Activated T-cell treated with anti-CD3 and anti-CD28 coated beads, Interleukin-2, amount 50 U/mL, for 72 hours (primary cell): ENCODE data around the gene DZANK1. TPM values are rescaled to one million over a fixed set of nuclear protein-coding genes. Genes with fewer than 3 reads are reported as not detected.
A peak's percentile ranks its signal among the peaks of the same experiment; 100 is the strongest.

Experiments
- ATAC-seq, 2 donors: fragments of 150-1000 bp; cut with Tn5 transposase; replicated peaks in 1 of 2; 2 replicates each; pipeline ENCODE4 v1.10.0; 2021; ENCODE audit warnings: moderate library complexity in 2 of 2, mild to moderate bottlenecking in 1 of 2
- DNase-seq, 2 donors: peaks; one replicate each; pipeline ENCODE4 v3.0.0; 2021 to 2022; ENCODE audit warnings: mixed read lengths in 1 of 2
- H3K27ac Mint-ChIP-seq: one replicate; pipeline ENCODE4 v1.8.0; 2022; ENCODE audit warnings: mild to moderate bottlenecking, moderate library complexity, mixed read lengths
- H3K27me3 Mint-ChIP-seq: one replicate; pipeline ENCODE4 v1.8.0; 2022; ENCODE audit warnings: low read depth, mixed read lengths
- H3K36me3 Mint-ChIP-seq, 2 donors: one replicate each; pipeline ENCODE4 v1.8.0; 2022; ENCODE audit warnings: mixed read lengths in 2 of 2, mild to moderate bottlenecking in 1 of 2; ENCODE audit not compliant: insufficient read depth in 2 of 2
- H3K4me1 Mint-ChIP-seq: one replicate; pipeline ENCODE4 v1.8.0; 2022; ENCODE audit warnings: low read depth, mixed read lengths
- H3K4me3 Mint-ChIP-seq, 2 donors: one replicate each; pipeline ENCODE4 v1.8.0; 2022; ENCODE audit warnings: mild to moderate bottlenecking in 2 of 2, mixed read lengths in 2 of 2, moderate library complexity in 2 of 2
- H3K9me3 Mint-ChIP-seq, 2 donors: one replicate each; pipeline ENCODE4 v1.8.0; 2022; ENCODE audit warnings: mixed read lengths in 2 of 2
- total RNA-seq, 2 donors: library from RNA; stranded (reverse); gene quantifications; one replicate each; pipeline ENCODE4 v1.2.3, GENCODE V29; 2022

The DZANK1 gene
- total RNA-seq, 2 donors from 2014 or later = 3.0 to 3.1 TPM

GRCh38 chr20:18496042-18496441 is 29.2 kb upstream of the DZANK1 start:
- ATAC-seq (no peak), DNase-seq (no peak)
- Mint-ChIP-seq H3K36me3 (peaks cover 8% of the 10 kb centered on the region in 2 donors), H3K4me3 (peak overlapping the region; percentile 97 to 99), H3K9me3 (no peaks in the 10 kb centered on the region), H3K4me1 (peaks cover 25% of the 10 kb centered on the region), H3K27ac (peak overlapping the region; percentile 94), H3K27me3 (no peaks in the 10 kb centered on the region)

GRCh38 chr20:18488301-18488700 is 21.5 kb upstream of the DZANK1 start:
- Mint-ChIP-seq H3K4me1 (peaks cover 4% of the 10 kb centered on the region), H3K36me3 (peaks cover 13 to 19% of the 10 kb centered on the region in 2 donors), H3K4me3 (no peak overlapping the region), H3K27ac (no peak overlapping the region), H3K27me3 (no peaks in the 10 kb centered on the region), H3K9me3 (no peaks in the 10 kb centered on the region)
- DNase-seq (no peak), ATAC-seq (no peak)

GRCh38 chr20:18481596-18481995 is 14.8 kb upstream of the DZANK1 start:
- no peaks in the 10 kb centered on the region for H3K27me3 Mint-ChIP-seq
- no peaks in the 10 kb centered on the region for H3K9me3 Mint-ChIP-seq
- peak overlapping the region; percentile 57 for H3K27ac Mint-ChIP-seq
- peaks cover 3 to 17% of the 10 kb centered on the region in 2 donors for H3K36me3 Mint-ChIP-seq
- H3K4me3 Mint-ChIP-seq = no peak overlapping the region
- DNase-seq = no peak
- ATAC-seq = no peak
- no peaks in the 10 kb centered on the region for H3K4me1 Mint-ChIP-seq

GRCh38 chr20:18477821-18478220 is 11.0 kb upstream of the DZANK1 start:
- Mint-ChIP-seq H3K4me1 (no peaks in the 10 kb centered on the region), H3K27ac (no peak overlapping the region), H3K9me3 (no peaks in the 10 kb centered on the region), H3K27me3 (no peaks in the 10 kb centered on the region), H3K36me3 (peaks cover 0 to 13% of the 10 kb centered on the region in 2 donors), H3K4me3 (no peak overlapping the region)
- no peak for DNase-seq
- ATAC-seq = no peak

- Mint-ChIP-seq H3K27ac (no peak overlapping the region), H3K27me3 (no peaks in the 10 kb centered on the region), H3K4me3 (no peak overlapping the region), H3K9me3 (no peaks in the 10 kb centered on the region), H3K36me3 (peaks cover 0 to 14% of the 10 kb centered on the region in 2 donors), H3K4me1 (no peaks in the 10 kb centered on the region)
- no peak for DNase-seq
- no peak for ATAC-seq
These were observed 10.4 kb upstream of the DZANK1 start for GRCh38 chr20:18477218-18477617.

- H3K9me3 Mint-ChIP-seq = no peaks in the 10 kb centered on the region
- H3K4me3 Mint-ChIP-seq = peak overlapping the region; percentile 86 to 96
- no peaks in the 10 kb centered on the region for H3K27me3 Mint-ChIP-seq
- ATAC-seq (peak; percentile 44), DNase-seq (no peak)
- peaks cover 0 to 3% of the 10 kb centered on the region in 2 donors for H3K36me3 Mint-ChIP-seq
- H3K27ac Mint-ChIP-seq = peak overlapping the region; percentile 94
- peaks cover 13% of the 10 kb centered on the region for H3K4me1 Mint-ChIP-seq
These were observed 296 bp downstream of the DZANK1 start for GRCh38 chr20:18466574-18466893.

GRCh38 chr20:18465536-18466200 is 1.2 kb downstream of the DZANK1 start:
- peaks cover 0 to 3% of the 10 kb centered on the region in 2 donors for H3K36me3 Mint-ChIP-seq
- H3K27ac Mint-ChIP-seq = peak overlapping the region; percentile 33
- no peaks in the 10 kb centered on the region for H3K9me3 Mint-ChIP-seq

GRCh38 chr20:18456600-18456999 is 10.2 kb downstream of the DZANK1 start:
- no peak overlapping the region for H3K27ac Mint-ChIP-seq
- peaks cover 2 to 3% of the 10 kb centered on the region in 2 donors for H3K9me3 Mint-ChIP-seq
- H3K36me3 Mint-ChIP-seq = no peaks in the 10 kb centered on the region
- ATAC-seq (no peak), DNase-seq (no peak)
- no peaks in the 10 kb centered on the region for H3K27me3 Mint-ChIP-seq
- H3K4me1 Mint-ChIP-seq = no peaks in the 10 kb centered on the region
- no peak overlapping the region for H3K4me3 Mint-ChIP-seq

More at GRCh38 chr20:18465536-18466200, 1.2 kb downstream of the DZANK1 start:
- DNase-seq = no peak
- Mint-ChIP-seq H3K27me3 (no peaks in the 10 kb centered on the region), H3K4me3 (peak overlapping the region; percentile 86 to 96), H3K4me1 (peaks cover 13% of the 10 kb centered on the region)
- ATAC-seq = no peak

- H3K27ac Mint-ChIP-seq = no peak overlapping the region
- no peaks in the 10 kb centered on the region for H3K4me1 Mint-ChIP-seq
- no peak for DNase-seq
- H3K9me3 Mint-ChIP-seq = no peaks in the 10 kb centered on the region
- no peaks in the 10 kb centered on the region for H3K27me3 Mint-ChIP-seq
- no peak overlapping the region for H3K4me3 Mint-ChIP-seq
- H3K36me3 Mint-ChIP-seq = no peaks in the 10 kb centered on the region
- ATAC-seq = no peak
These were observed 22.9 kb downstream of the DZANK1 start for GRCh38 chr20:18443886-18444285.

- no peak for ATAC-seq
- H3K4me1 Mint-ChIP-seq = no peaks in the 10 kb centered on the region
- H3K36me3 Mint-ChIP-seq = no peaks in the 10 kb centered on the region
- no peaks in the 10 kb centered on the region for H3K27me3 Mint-ChIP-seq
- no peak overlapping the region for H3K27ac Mint-ChIP-seq
- no peak overlapping the region for H3K4me3 Mint-ChIP-seq
- DNase-seq = no peak
- H3K9me3 Mint-ChIP-seq = no peaks in the 10 kb centered on the region
These were observed 26.4 kb downstream of the DZANK1 start for GRCh38 chr20:18440403-18440802.

GRCh38 chr20:18436847-18437246 is 30.0 kb downstream of the DZANK1 start:
- no peak overlapping the region for H3K27ac Mint-ChIP-seq
- no peaks in the 10 kb centered on the region for H3K9me3 Mint-ChIP-seq
- ATAC-seq (no peak), DNase-seq (no peak)
- no peaks in the 10 kb centered on the region for H3K4me1 Mint-ChIP-seq
- H3K4me3 Mint-ChIP-seq = no peak overlapping the region
- no peaks in the 10 kb centered on the region for H3K36me3 Mint-ChIP-seq
- no peaks in the 10 kb centered on the region for H3K27me3 Mint-ChIP-seq

GRCh38 chr20:18431206-18431605 is 35.6 kb downstream of the DZANK1 start:
- Mint-ChIP-seq H3K4me1 (no peaks in the 10 kb centered on the region), H3K27ac (no peak overlapping the region), H3K36me3 (no peaks in the 10 kb centered on the region), H3K4me3 (no peak overlapping the region), H3K9me3 (no peaks in the 10 kb centered on the region), H3K27me3 (no peaks in the 10 kb centered on the region)
- ATAC-seq (no peak), DNase-seq (no peak)

GRCh38 chr20:18430172-18430826 is 36.5 kb downstream of the DZANK1 start:
- no peak for ATAC-seq
- Mint-ChIP-seq H3K27me3 (no peaks in the 10 kb centered on the region), H3K36me3 (no peaks in the 10 kb centered on the region), H3K9me3 (no peaks in the 10 kb centered on the region), H3K27ac (no peak overlapping the region), H3K4me3 (no peak overlapping the region), H3K4me1 (no peaks in the 10 kb centered on the region)
- DNase-seq = no peak
